GM19238 (cell line): ENCODE results near the gene POLR1B.
"Not testable (repeated sequence)": the region's sequence is repeated elsewhere in the genome, so short reads cannot be mapped to it uniquely, and the experiment has no call there.

Source experiments
- DNase-seq: peaks from one replicate; pipeline ENCODE4 v3.0.0; 2011; ENCODE audit warnings: low spot score; ENCODE audit not compliant: insufficient read length

Gene POLR1B

DNA sequence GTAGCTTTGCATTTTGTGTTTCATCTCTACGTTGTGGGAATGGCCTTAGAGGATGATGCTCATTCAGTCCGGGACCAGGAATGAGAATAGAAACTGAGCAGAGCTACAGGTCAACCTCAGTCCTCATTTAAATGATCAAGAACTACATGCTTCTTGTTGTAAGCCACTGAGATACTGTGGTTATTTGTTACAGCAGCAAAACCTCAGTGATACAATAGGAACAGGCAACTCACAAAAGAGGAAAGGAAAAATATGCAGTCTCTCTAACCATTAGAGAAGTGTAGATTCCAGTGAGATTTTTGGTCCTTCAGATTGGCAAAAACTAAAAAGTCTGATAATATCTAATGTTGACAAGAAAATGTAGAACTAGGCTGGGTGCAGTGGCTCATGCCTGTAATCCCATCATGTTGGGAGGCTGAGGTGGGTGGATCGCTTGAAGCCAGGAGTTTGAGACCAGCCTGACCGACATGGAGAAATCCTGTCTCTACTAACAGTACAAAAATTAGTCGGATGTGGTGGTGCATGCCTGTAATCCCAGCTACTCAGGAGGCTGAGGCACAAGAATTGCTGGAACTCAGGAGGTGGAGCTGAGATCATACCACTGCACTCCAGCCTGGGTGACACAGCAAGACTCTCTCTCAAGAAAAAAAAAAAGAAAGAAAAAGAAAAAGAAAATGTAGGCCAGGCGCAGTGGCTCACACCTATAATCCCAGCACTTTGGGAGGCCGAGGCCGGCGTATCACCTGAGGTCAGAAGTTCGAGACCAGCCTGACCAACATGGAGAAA is 55.5 kb downstream of the POLR1B start:
- no peak for DNase-seq

DNA sequence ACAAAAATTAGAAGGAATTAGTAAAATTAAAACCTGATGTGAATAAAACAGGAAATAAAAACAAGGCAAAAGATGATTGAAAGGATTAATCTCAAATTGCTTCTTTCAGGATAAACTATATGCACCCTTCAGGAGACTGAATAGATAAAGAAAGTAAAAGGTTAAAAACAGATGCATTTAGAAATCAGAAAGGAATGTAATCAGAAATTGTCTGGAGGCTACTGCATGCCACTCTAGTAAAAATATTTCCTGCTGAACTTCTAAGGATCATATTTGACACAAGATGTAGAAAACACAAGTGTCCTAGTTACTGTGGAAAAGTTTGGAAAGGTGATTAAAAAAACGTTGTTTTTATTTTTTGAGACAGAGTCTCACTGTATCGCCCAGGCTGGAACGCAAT is 58.4 kb downstream of the POLR1B start:
- DNase-seq, result no peak

- DNase-seq, result no peak
These were observed 59.5 kb downstream of the POLR1B start for GRCh38 chr2:112601754-112602153.

DNA sequence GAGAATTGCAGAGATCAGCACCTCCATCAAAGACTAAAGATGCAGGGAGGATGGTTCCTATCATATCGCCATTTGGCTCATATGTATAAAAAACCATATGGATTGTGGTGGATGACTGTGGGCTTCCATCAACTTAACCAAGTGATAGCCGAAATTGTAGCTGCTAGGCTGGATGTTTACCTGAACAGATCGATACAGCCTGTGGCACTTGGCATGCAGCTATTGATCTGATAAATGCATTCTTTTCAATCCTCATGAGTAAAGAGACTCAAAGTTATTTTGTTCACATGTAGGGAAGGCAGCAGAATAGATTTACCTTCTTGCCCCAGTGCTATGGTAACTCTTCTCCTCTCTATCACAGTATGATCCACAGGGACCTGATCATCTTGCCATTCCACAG is 60.7 kb downstream of the POLR1B start:
- no peak for DNase-seq

- DNase-seq, result no peak
These were observed 61.5 kb downstream of the POLR1B start for GRCh38 chr2:112603731-112604130.

- DNase-seq, result no peak
These were observed 62.7 kb downstream of the POLR1B start for GRCh38 chr2:112604952-112605351.

GRCh38 chr2:112605926-112606325 is 63.7 kb downstream of the POLR1B start:
- DNase-seq, result no peak

DNA sequence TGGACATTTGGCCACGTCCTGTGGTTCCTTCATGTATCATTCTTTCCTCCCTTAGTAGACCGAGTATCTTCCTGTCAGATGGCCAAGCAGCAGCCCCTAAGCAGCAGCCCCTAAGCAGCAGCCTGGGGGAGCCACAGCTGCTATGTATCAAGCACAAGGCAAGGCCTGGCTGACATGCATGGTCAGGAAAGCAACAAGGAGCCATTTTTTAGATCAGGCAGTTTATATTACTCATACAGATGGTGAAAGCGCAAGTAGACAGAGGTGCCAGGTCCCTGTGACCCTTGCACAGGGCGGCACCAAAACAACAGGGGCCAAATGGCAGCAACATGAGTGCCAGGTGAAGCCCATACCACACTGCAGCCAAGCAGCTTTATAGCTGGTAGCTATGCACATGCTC is 64.3 kb downstream of the POLR1B start:
- no peak for DNase-seq

DNA sequence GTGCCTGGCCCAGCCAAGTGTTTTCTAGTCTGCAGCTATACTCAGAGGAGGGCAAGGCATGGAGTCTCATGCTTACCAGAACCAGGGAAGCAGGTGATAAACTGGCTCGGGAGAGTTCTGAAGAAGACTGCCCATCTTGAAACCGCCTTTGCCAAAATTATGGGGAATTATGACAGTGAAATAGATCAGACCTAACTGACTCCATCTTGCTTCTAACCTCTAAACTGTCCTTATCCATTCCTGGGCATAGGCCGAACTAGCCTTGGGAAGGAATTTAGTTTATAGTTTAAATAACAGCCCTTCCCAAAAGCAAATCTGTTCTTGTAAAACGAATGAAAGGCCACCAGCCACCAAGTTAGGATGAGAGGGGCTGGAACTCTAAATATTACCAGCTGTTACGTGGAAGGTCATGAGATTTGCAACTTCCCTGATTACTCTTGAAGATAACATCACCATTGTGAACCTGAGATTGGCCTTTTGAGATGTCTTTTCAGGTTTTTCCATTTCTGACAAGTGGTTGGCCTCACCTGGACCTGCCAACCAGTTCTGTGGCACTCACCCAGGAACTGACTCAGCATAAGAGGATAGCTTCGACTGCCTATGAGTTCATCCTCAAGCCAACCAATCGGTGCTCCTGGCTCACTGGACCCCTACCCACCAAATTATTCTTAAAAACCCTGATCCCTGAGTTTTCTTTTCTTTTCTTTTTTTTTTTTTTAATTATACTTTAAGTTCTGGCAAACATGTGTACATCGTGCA is 65.6 kb downstream of the POLR1B start:
- no peak for DNase-seq

DNA sequence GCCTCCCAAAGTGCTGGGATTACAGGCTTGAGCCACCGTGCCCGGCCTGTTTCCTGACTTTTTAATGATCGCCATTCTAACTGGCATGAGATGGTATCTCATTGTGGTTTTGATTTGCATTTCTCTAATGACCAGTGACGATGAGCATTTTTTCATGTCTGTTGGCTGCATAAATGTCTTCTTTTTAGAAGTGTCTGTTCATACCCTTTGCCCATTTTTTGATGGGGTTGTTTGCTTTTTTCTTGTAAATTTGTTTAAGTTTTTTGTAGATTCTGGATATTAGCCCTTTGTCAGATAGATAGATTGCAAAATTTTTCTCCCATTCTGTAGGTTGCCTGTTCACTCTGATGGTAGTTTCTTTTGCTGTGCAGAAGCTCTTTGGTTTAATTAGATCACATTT is 67.1 kb downstream of the POLR1B start:
- DNase-seq, result not testable (repeated sequence)

DNA sequence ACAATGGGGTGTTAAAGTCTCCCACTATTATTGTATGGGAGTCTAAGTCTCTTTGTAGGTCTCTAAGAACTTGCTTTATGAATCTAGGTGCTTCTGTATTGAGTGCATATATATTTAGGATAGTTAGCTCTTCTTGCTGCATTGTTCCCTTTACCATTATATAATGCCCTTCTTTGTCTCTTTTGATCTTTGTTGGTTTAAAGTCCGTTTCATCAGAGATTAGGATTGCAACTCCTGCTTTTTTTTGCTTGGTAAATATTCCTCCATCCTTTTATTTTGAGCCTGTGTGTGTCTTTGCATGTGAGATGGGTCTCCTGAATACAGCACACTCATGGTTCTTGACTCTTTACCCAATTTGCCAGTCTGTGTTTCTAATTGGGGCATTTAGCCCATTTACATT is 70.0 kb downstream of the POLR1B start:
- DNase-seq, result not testable (repeated sequence)

DNA sequence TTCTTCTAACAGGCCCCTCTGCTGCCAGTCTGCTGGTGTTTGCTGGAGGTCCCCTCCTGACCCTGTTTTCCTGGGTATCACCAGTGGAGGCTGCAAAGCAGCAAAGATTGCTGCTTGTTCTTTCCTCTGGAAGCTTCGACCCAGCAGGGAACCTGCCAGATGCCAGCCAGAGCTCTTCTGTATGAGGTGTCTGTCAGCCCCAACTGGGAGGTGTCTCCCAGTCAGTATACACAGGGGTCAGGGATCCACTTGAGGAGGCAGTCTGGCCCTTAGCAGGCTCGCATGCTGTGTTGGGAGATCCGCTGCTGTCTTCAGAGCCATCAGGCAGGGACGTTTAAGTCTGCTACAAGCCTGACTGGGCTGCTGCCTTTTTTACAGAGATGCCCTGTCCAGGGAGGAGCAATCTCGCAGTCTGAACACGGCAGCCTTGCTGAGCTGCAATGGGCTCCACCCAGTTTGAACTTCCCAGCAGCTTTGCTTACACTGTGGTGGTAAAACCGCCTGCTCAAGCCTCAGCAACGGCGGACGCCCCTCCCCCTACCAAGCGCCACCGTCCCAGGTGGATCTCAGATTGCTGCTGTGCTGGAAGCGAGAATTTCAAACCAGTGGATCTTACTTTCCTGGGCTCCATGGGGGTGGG is 72.1 kb downstream of the POLR1B start:
- DNase-seq, result no peak

DNA sequence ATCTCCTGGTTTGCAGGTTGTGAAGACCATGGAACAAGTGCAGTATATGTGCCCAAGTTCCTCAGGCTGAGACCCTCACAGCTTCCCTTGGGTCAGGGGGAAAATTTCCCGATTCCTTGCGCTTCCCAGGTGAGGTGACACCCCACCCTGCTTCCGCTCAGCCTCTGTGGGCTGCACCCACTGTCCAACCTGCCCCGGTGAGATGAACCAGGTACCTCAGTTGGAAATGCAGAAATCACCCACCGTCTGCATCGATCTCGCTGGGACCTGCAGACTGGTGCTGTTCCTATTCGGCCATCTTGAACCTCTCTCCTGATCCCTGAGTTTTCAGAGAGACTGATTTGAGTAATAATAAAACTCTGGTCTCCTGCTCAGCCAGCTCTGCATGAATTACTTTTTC is 72.8 kb downstream of the POLR1B start:
- DNase-seq, result no peak

GRCh38 chr2:112615798-112616197 is 73.5 kb downstream of the POLR1B start:
- DNase-seq, result not testable (repeated sequence)

- no peak for DNase-seq
These were observed 76.1 kb downstream of the POLR1B start for GRCh38 chr2:112618383-112618782.

- DNase-seq, result no peak
These were observed 79.7 kb downstream of the POLR1B start for GRCh38 chr2:112621790-112622527.

DNA sequence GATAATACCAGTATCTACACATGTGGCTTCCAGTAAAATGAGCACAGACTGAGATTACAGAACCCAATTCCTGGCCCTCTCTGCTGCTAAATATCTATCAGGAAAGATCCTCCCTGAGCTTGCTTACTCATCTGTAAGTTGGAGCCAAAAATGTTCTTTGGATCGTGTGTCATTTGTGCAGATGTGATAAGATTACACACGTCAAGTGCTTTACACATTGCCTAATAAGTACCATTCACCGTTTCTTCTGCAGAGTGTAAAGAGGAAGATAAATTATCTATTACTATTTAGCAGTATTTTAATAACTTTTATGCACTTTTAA is 80.2 kb downstream of the POLR1B start:
- DNase-seq, result no peak

DNA sequence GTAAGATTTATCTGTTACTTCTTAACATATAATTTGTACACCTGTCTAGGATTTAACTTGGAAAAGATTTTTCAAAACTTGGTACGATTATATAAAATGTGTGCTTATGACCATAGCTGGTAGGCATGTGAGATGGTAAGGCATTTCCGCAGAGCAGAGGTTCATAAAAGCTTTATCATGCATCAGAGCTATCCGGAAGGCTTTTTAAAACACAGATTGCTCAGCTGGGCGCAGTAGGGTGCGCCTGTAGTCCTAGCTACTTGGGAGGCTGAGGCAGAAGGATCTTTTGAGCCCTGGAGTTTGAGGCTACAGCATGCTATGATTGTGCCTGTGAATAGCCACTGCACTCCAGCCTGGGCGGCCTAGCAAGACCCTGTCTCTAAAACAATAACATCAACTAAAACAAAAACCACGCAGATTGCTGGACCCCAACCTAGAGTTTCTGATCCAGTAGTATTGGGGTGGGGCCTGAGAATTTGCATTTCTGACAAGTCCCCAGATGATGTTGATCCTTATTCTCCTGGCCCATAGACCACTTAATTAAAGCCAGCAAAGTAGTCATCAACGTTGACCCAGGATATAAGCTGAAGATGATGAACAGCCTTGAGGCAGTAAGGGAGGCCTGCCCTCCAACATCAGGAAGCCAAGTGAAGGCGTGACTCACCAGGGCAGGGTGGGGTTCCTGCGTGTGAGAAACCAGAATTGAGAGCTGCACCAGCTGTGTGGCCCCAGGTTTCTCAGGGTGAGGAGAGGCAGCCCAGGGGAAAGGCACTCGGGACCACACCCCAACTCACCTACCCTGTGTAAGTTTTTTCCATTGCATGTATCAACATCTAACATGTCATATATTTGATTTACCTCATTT is 81.9 kb downstream of the POLR1B start:
- no peak for DNase-seq

GRCh38 chr2:112625474-112626114 is 83.3 kb downstream of the POLR1B start:
- DNase-seq, result no peak

- peak; percentile 32 for DNase-seq
These were observed 84.4 kb downstream of the POLR1B start for GRCh38 chr2:112626604-112627059.
